ENCODE results near the gene MARCHF2.

- TF ChIP-seq CTCF (conservative IDR thresholded peaks at IDR 0.05; ENCODE audit: low read depth, low read length) (no peak), EZH2 (IDR thresholded peaks at IDR 0.05; ENCODE audit: low read length, unreplicated experiment) (no peak)
These were observed 42.7 kb upstream of the MARCHF2 start for GRCh38 chr19:8370176-8371010.

Data from PC-3 (cell line).